WERI-Rb-1 (cell line): ENCODE data around the gene LIN28B.
A peak's percentile ranks its signal among the peaks of the same experiment; 100 is the strongest.

Experiments
- DNase-seq: peaks from one replicate; pipeline ENCODE4 v3.0.0-alpha.2; 2020
- H3K27ac ChIP-seq: fragments of 250-450 bp; sonication (Bioruptor Pico); 2 replicates; pipeline ENCODE4 v1.5.1; 2020; ENCODE audit warnings: mild to moderate bottlenecking, moderate library complexity
- H3K27me3 ChIP-seq: fragments of 250-450 bp; sonication (Bioruptor Pico); 2 replicates; pipeline ENCODE4 v1.5.1; 2021; ENCODE audit warnings: mild to moderate bottlenecking, low read depth, moderate library complexity; ENCODE audit not compliant: insufficient read depth, severe bottlenecking
- H3K36me3 ChIP-seq: fragments of 250-450 bp; sonication (Bioruptor Pico); 2 replicates; pipeline ENCODE4 v1.5.1; 2020; ENCODE audit warnings: mild to moderate bottlenecking, moderate library complexity
- H3K4me3 ChIP-seq: 2 replicates; pipeline ENCODE4 v1.5.1; 2011; ENCODE audit warnings: low read depth, mild to moderate bottlenecking, control low read depth, low read length
- H3K9me3 ChIP-seq: fragments of 250-450 bp; sonication (Bioruptor Pico); 2 replicates; pipeline ENCODE4 v1.5.1; 2021; ENCODE audit warnings: mild to moderate bottlenecking, moderate library complexity; ENCODE audit not compliant: severe bottlenecking
- CTCF ChIP-seq: IDR thresholded peaks from 2 replicates; pipeline ENCODE4 v1.5.1; 2011; ENCODE audit warnings: low read depth, mild to moderate bottlenecking, control low read depth, inconsistent platforms, low read length

The LIN28B gene

GRCh38 chr6:104929353-104929752 lies 27.6 kb upstream of the LIN28B start:
- no peak overlapping the region for H3K4me3 ChIP-seq
- no peak overlapping the region for H3K27ac ChIP-seq
- DNase-seq: no peak
- H3K36me3 ChIP-seq: no peaks in the 10 kb centered on the region
- TF ChIP-seq CTCF: no peak
- no peaks in the 10 kb centered on the region for H3K27me3 ChIP-seq
- no peaks in the 10 kb centered on the region for H3K9me3 ChIP-seq

GRCh38 chr6:104930939-104931338 lies 26.0 kb upstream of the LIN28B start:
- Histone ChIP-seq H3K9me3 (no peaks in the 10 kb centered on the region), H3K4me3 (no peak overlapping the region), H3K27ac (no peak overlapping the region), H3K27me3 (no peaks in the 10 kb centered on the region), H3K36me3 (no peaks in the 10 kb centered on the region)
- no peak for TF ChIP-seq CTCF
- DNase-seq: no peak

GRCh38 chr6:104936766-104937535 lies 20.0 kb upstream of the LIN28B start:
- Histone ChIP-seq H3K27me3 (no peaks in the 10 kb centered on the region), H3K36me3 (peaks cover 3% of the 10 kb centered on the region; the same call in 1 of the 2 replicates), H3K9me3 (no peaks in the 10 kb centered on the region), H3K27ac (no peak overlapping the region), H3K4me3 (no peak overlapping the region)
- no peak for TF ChIP-seq CTCF
- no peak for DNase-seq

GRCh38 chr6:104940238-104940892 lies 16.5 kb upstream of the LIN28B start:
- H3K27me3 ChIP-seq: no peaks in the 10 kb centered on the region
- peak overlapping the region; percentile 99 for H3K27ac ChIP-seq
- no peak for TF ChIP-seq CTCF
- H3K4me3 ChIP-seq: peak overlapping the region; percentile 77
- DNase-seq: peak; percentile 91
- H3K9me3 ChIP-seq: no peaks in the 10 kb centered on the region
- peaks cover 3% of the 10 kb centered on the region; the same call in 1 of the 2 replicates for H3K36me3 ChIP-seq

- peak; percentile 88 for DNase-seq
- Histone ChIP-seq H3K4me3 (peak overlapping the region; percentile 99), H3K27ac (peak overlapping the region; percentile 99), H3K36me3 (peaks cover 3% of the 10 kb centered on the region; the same call in 1 of the 2 replicates), H3K9me3 (no peaks in the 10 kb centered on the region), H3K27me3 (no peaks in the 10 kb centered on the region)
- TF ChIP-seq CTCF: peak; percentile 77
These were observed 15.8 kb upstream of the LIN28B start for GRCh38 chr6:104940893-104941728.
